Skeletal muscle satellite cell (primary cell): ENCODE data around the gene RAD54L.

Experiments
- H3K27me3 ChIP-seq: 2 replicates; pipeline ENCODE4 v1.7.0; 2013; ENCODE audit warnings: low read length; ENCODE audit not compliant: control insufficient read depth, insufficient read depth
- H3K36me3 ChIP-seq: 2 replicates; pipeline ENCODE4 v1.7.0; 2013; ENCODE audit warnings: mild to moderate bottlenecking, control low read depth, low read length; ENCODE audit not compliant: insufficient read depth
- H3K4me1 ChIP-seq: 2 replicates; pipeline ENCODE4 v1.7.0; 2013; ENCODE audit warnings: low read length; ENCODE audit not compliant: control insufficient read depth, insufficient read depth
- H3K4me2 ChIP-seq: 2 replicates; pipeline ENCODE4 v1.7.0; 2013; ENCODE audit warnings: mild to moderate bottlenecking, low read length
- H3K4me3 ChIP-seq: 2 replicates; pipeline ENCODE4 v1.7.0; 2013; ENCODE audit warnings: low read length
- H3K9ac ChIP-seq: 2 replicates; pipeline ENCODE4 v1.7.0; 2013; ENCODE audit warnings: mild to moderate bottlenecking, low read depth, low read length, moderate library complexity
- H3K9me3 ChIP-seq: replicated peaks from 2 replicates; pipeline ENCODE4 v1.7.0; 2013; ENCODE audit warnings: mild to moderate bottlenecking, control low read depth, low read length

The RAD54L gene

GRCh38 chr1:46275030-46275337 lies 27.4 kb downstream of the RAD54L start:
- Histone ChIP-seq H3K27me3 (no peaks in the 10 kb centered on the region), H3K9me3 (no peaks in the 10 kb centered on the region), H3K36me3 (peaks cover 38% of the 10 kb centered on the region), H3K4me3 (no peak overlapping the region), H3K9ac (no peak overlapping the region), H3K4me1 (no peaks in the 10 kb centered on the region), H3K4me2 (no peak overlapping the region)

GRCh38 chr1:46277658-46278373 lies 30.3 kb downstream of the RAD54L start:
- Histone ChIP-seq H3K36me3 (peaks cover 51% of the 10 kb centered on the region), H3K4me3 (no peak overlapping the region), H3K9me3 (no peaks in the 10 kb centered on the region), H3K9ac (no peak overlapping the region), H3K4me1 (no peaks in the 10 kb centered on the region), H3K27me3 (no peaks in the 10 kb centered on the region), H3K4me2 (no peak overlapping the region)

GRCh38 chr1:46278807-46279206 lies 31.2 kb downstream of the RAD54L start:
- Histone ChIP-seq H3K4me3 (no peak overlapping the region), H3K36me3 (peaks cover 54% of the 10 kb centered on the region), H3K4me1 (no peaks in the 10 kb centered on the region), H3K9ac (no peak overlapping the region), H3K9me3 (no peaks in the 10 kb centered on the region), H3K27me3 (no peaks in the 10 kb centered on the region), H3K4me2 (no peak overlapping the region)

GRCh38 chr1:46280092-46280491 lies 32.5 kb downstream of the RAD54L start:
- no peaks in the 10 kb centered on the region for H3K9me3 ChIP-seq
- H3K9ac ChIP-seq: no peak overlapping the region
- H3K4me3 ChIP-seq: no peak overlapping the region
- H3K27me3 ChIP-seq: no peaks in the 10 kb centered on the region
- no peaks in the 10 kb centered on the region for H3K4me1 ChIP-seq
- H3K4me2 ChIP-seq: no peak overlapping the region
- peaks cover 67% of the 10 kb centered on the region for H3K36me3 ChIP-seq

- Histone ChIP-seq H3K9ac (no peak overlapping the region), H3K4me1 (peaks cover 3% of the 10 kb centered on the region), H3K9me3 (no peaks in the 10 kb centered on the region), H3K27me3 (no peaks in the 10 kb centered on the region), H3K36me3 (peaks cover 76% of the 10 kb centered on the region), H3K4me3 (no peak overlapping the region), H3K4me2 (no peak overlapping the region)
Measured at GRCh38 chr1:46281021-46281420, 33.5 kb downstream of the RAD54L start.

- Histone ChIP-seq H3K9ac (no peak overlapping the region), H3K27me3 (no peaks in the 10 kb centered on the region), H3K9me3 (no peaks in the 10 kb centered on the region), H3K4me3 (no peak overlapping the region), H3K4me1 (peaks cover 14% of the 10 kb centered on the region), H3K36me3 (peaks cover 71% of the 10 kb centered on the region), H3K4me2 (no peak overlapping the region)
Measured at GRCh38 chr1:46284058-46284457, 36.5 kb downstream of the RAD54L start.

- Histone ChIP-seq H3K4me3 (no peak overlapping the region), H3K4me2 (no peak overlapping the region), H3K9me3 (no peaks in the 10 kb centered on the region), H3K36me3 (peaks cover 66% of the 10 kb centered on the region), H3K4me1 (peaks cover 19% of the 10 kb centered on the region), H3K27me3 (no peaks in the 10 kb centered on the region), H3K9ac (no peak overlapping the region)
Measured at GRCh38 chr1:46284597-46285564, 37.3 kb downstream of the RAD54L start.

GRCh38 chr1:46285730-46286477 lies 38.3 kb downstream of the RAD54L start:
- Histone ChIP-seq H3K4me1 (peaks cover 21% of the 10 kb centered on the region), H3K36me3 (peaks cover 56% of the 10 kb centered on the region), H3K4me3 (no peak overlapping the region), H3K27me3 (no peaks in the 10 kb centered on the region), H3K9ac (no peak overlapping the region), H3K4me2 (no peak overlapping the region), H3K9me3 (no peaks in the 10 kb centered on the region)

GRCh38 chr1:46288485-46289133 lies 41.0 kb downstream of the RAD54L start:
- Histone ChIP-seq H3K9me3 (no peaks in the 10 kb centered on the region), H3K9ac (peak overlapping the region; percentile 7), H3K36me3 (peaks cover 49% of the 10 kb centered on the region), H3K4me3 (no peak overlapping the region), H3K4me1 (peaks cover 21% of the 10 kb centered on the region), H3K27me3 (no peaks in the 10 kb centered on the region), H3K4me2 (no peak overlapping the region)

GRCh38 chr1:46289134-46289494 lies 41.6 kb downstream of the RAD54L start:
- Histone ChIP-seq H3K4me1 (peaks cover 21% of the 10 kb centered on the region), H3K27me3 (no peaks in the 10 kb centered on the region), H3K9ac (no peak overlapping the region), H3K36me3 (peaks cover 49% of the 10 kb centered on the region), H3K4me3 (no peak overlapping the region), H3K9me3 (no peaks in the 10 kb centered on the region), H3K4me2 (no peak overlapping the region)

- Histone ChIP-seq H3K9me3 (no peaks in the 10 kb centered on the region), H3K4me2 (no peak overlapping the region), H3K4me1 (peaks cover 21% of the 10 kb centered on the region)
Measured at GRCh38 chr1:46289976-46290375, 42.4 kb downstream of the RAD54L start.

More at GRCh38 chr1:46289976-46290375, 42.4 kb downstream of the RAD54L start:
- no peak overlapping the region for H3K4me3 ChIP-seq
- no peak overlapping the region for H3K9ac ChIP-seq
- no peaks in the 10 kb centered on the region for H3K27me3 ChIP-seq
- peaks cover 44% of the 10 kb centered on the region for H3K36me3 ChIP-seq
